ENCODE measurements around the gene LOC128125822.

LOC128125822 gene

GRCh38 chr6:63560801-63561287, 11.4 kb upstream of the LOC128125822 start:
- FAIRE-seq (no peak), DNase-seq (ENCODE audit: low read depth) (peak; percentile 85)
- no peak overlapping the region for H3K4me3 ChIP-seq (ENCODE audit: low read depth, low read length)
- no peaks in the 10 kb centered on the region for H3K27me3 ChIP-seq (ENCODE audit: control insufficient read depth, insufficient read depth, low read length)
- no peak for TF ChIP-seq CTCF (IDR thresholded peaks at IDR 0.05; ENCODE audit: insufficient read depth, low read length, severe bottlenecking)
- H3K36me3 ChIP-seq (ENCODE audit: control insufficient read depth, insufficient read depth, low read length) = no peaks in the 10 kb centered on the region

GRCh38 chr6:63561288-63561687, 11.0 kb upstream of the LOC128125822 start:
- H3K36me3 ChIP-seq (ENCODE audit: control insufficient read depth, insufficient read depth, low read length) = no peaks in the 10 kb centered on the region
- FAIRE-seq (no peak), DNase-seq (ENCODE audit: low read depth) (no peak)
- TF ChIP-seq CTCF (IDR thresholded peaks at IDR 0.05; ENCODE audit: insufficient read depth, low read length, severe bottlenecking) = no peak
- H3K27me3 ChIP-seq (ENCODE audit: control insufficient read depth, insufficient read depth, low read length) = no peaks in the 10 kb centered on the region
- no peak overlapping the region for H3K4me3 ChIP-seq (ENCODE audit: low read depth, low read length)

- DNase-seq (ENCODE audit: low read depth) = peak; percentile 58
- FAIRE-seq = no peak
- TF ChIP-seq CTCF (IDR thresholded peaks at IDR 0.05; ENCODE audit: insufficient read depth, low read length, severe bottlenecking) = no peak
- Histone ChIP-seq H3K36me3 (ENCODE audit: control insufficient read depth, insufficient read depth, low read length) (no peaks in the 10 kb centered on the region), H3K27me3 (ENCODE audit: control insufficient read depth, insufficient read depth, low read length) (no peaks in the 10 kb centered on the region), H3K4me3 (ENCODE audit: low read depth, low read length) (no peak overlapping the region)
Measured at GRCh38 chr6:63563235-63563634, 9.0 kb upstream of the LOC128125822 start.

- TF ChIP-seq CTCF (IDR thresholded peaks at IDR 0.05; ENCODE audit: insufficient read depth, low read length, severe bottlenecking) = no peak
- FAIRE-seq (no peak), DNase-seq (ENCODE audit: low read depth) (peak; percentile 95)
- H3K27me3 ChIP-seq (ENCODE audit: control insufficient read depth, insufficient read depth, low read length) = no peaks in the 10 kb centered on the region
- H3K36me3 ChIP-seq (ENCODE audit: control insufficient read depth, insufficient read depth, low read length) = no peaks in the 10 kb centered on the region
- H3K4me3 ChIP-seq (ENCODE audit: low read depth, low read length) = no peak overlapping the region
Measured at GRCh38 chr6:63565058-63565726, 7.1 kb upstream of the LOC128125822 start.

- no peak for FAIRE-seq
Measured at GRCh38 chr6:63565727-63566596, 6.3 kb upstream of the LOC128125822 start.

More at GRCh38 chr6:63565727-63566596, 6.3 kb upstream of the LOC128125822 start:
- Histone ChIP-seq H3K27me3 (ENCODE audit: control insufficient read depth, insufficient read depth, low read length) (no peaks in the 10 kb centered on the region), H3K36me3 (ENCODE audit: control insufficient read depth, insufficient read depth, low read length) (no peaks in the 10 kb centered on the region), H3K4me3 (ENCODE audit: low read depth, low read length) (no peak overlapping the region)
- no peak for TF ChIP-seq CTCF (IDR thresholded peaks at IDR 0.05; ENCODE audit: insufficient read depth, low read length, severe bottlenecking)
- DNase-seq (ENCODE audit: low read depth) = no peak

Measured in bronchial epithelial cell (primary cell).